CD4-positive, alpha-beta T cell treated with Interferon gamma for 1 hour (primary cell): ENCODE results near the gene HNRNPF.

Experiments used
- DNase-seq: peaks from one replicate; pipeline ENCODE4 v3.0.0-alpha.2; 2020

Gene HNRNPF

GRCh38 chr10:43375401-43376020 lies 33.5 kb downstream of the HNRNPF start:
- no peak for DNase-seq

DNA sequence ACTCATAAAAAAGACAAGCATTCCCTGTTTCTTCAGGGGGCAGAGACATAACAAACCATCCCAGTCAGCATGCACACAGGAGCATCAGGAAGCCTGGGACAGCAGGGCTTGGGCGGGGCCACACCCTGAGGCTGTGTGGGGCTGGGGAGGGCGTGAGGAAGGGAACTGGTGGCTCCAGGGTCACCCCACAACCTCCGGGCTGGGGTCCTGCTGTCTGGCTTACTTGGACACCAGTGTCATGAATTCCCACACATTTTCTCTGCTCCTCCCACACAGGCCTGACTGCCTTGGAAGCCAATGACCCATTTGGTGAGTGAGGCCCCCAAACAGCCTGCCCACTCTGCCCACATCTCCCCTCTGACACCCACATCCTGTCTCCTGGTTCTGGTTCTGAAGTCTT lies 34.8 kb downstream of the HNRNPF start:
- DNase-seq: no peak

DNA sequence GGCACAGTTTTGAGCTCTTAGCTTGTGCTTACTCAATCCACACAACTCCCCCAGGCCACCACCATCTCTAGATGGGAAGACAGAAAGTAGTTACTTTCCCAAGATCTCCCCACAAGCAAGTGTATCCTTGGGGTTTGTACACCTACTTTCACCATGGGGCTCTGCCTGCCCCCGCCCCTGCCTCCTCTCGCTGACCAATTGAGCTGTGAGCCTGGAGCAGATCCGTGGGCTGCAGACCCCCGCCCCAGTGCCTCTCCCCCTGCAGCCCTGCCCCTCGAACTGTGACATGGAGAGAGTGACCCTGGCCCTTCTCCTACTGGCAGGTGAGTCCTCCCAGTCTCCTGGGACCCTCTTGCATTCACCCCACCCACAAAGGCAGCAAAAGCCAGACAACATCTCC lies 35.5 kb downstream of the HNRNPF start:
- DNase-seq: no peak

DNA sequence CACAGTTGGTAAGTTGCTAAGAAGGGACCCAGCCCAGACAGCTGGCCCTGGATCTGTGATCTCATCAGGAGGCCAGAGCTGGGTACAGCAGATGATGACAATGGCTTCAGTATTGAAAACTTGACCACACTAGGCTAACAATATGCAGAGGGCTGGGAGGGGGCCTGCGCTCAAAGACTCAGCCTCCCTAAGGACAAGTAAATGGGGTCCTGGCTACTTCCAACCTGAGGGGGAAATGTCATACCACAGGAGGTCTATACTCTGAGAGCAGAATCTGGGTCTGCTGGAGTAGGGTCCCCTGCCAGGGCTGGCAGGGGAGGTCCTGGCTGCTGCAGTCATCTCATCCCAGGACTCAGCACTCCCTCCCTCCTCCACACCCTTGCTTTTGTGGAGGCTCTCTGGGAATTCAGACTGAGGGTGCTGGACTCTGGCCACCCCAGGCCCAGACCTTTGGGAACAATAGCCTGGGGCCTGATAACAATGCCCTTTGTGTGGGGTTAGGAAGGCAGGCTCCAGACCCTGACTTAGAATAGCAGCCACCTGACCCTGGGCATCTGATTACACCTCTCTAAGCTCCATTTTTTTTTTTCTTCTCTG lies 36.1 kb downstream of the HNRNPF start:
- DNase-seq: no peak

- DNase-seq: no peak
Observed at GRCh38 chr10:43371418-43371817, 37.6 kb downstream of the HNRNPF start, which contains the start of gene FXYD4. TSS of gene FXYD4 (plus strand) at chr10:43371636. CDS start at chr10:43373747, 2,111 bp downstream.

DNA sequence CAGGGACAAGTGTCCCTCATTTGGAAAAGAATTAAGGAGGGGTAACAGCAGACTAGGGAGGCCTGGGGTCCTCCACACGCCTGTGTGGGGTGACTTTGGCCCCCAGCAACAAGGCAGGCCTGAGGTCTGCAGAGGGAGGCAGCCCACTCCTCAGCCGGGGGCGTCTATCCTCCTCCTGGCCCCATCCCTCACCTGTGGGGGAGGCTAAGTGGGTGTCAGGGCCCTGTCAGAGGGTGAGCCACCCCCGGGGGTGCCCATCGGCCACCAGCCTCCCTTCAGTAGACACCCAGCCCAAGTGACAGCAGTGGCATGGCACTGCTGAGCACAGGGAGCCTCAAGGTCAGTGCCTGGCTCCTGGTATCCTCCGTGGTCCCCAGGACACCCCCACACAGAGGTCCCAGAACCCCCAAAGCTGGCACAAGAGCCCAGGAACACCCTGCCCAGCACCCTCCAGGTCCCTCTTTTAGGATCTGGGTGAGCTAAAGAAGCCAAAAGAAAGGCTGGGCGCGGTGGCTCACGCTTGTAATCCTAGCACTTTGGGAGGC lies 38.2 kb downstream of the HNRNPF start:
- no peak for DNase-seq

- no peak for DNase-seq
Observed at GRCh38 chr10:43369921-43370320, 39.1 kb downstream of the HNRNPF start.

DNA sequence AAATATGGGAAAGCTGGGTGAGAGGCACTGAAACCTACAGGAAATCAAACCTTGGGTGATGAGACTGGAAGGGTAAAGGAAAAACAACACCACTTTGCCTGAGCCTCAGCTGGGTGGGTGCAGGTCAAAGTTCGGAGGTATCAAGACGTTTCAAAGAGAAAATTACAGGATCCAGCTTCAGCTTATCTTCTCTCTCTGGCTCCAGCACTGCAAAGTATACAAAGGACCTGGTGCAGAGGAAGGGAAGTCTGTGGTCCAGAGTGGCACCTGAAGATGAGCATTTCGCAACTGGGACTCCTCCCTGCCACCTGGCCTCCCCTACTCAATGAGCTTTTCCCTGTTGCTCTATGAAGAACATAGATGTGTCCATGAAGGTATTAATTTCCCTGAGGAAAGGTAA lies 44.0 kb downstream of the HNRNPF start:
- DNase-seq: no peak

DNA sequence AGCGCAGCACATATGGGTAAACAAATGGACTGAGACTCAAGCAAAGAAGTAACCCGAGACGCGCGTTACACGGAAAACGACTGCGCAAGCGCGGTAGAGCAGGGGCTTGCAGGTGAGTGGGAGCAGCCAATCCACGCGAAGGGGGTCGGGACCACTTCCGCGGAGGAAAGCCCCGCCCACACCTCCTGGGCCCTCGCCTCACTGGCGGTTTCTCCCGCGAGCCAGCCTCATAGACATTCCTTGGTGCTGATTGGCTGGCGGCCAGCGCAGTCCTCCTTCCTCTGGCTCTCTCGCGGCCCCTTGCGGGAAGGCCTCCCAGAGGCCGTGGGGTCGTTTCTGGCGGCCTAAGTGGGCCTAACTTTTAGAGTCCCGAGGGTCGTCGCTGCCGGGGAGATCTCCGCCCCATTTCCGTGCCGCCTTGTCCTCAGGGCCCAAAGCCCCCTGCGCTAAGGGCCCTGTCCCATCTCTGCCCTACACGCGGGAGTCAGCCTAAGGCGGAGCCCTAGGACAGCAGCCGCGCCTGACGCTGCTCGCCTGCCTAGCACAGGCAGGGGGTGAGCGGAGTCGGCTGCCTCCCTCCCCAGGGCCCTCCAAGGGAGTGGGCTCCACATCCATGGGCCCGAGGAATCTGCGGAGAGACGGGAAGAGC lies 46.7 kb downstream of the HNRNPF start:
- peak; percentile 98 for DNase-seq

DNA sequence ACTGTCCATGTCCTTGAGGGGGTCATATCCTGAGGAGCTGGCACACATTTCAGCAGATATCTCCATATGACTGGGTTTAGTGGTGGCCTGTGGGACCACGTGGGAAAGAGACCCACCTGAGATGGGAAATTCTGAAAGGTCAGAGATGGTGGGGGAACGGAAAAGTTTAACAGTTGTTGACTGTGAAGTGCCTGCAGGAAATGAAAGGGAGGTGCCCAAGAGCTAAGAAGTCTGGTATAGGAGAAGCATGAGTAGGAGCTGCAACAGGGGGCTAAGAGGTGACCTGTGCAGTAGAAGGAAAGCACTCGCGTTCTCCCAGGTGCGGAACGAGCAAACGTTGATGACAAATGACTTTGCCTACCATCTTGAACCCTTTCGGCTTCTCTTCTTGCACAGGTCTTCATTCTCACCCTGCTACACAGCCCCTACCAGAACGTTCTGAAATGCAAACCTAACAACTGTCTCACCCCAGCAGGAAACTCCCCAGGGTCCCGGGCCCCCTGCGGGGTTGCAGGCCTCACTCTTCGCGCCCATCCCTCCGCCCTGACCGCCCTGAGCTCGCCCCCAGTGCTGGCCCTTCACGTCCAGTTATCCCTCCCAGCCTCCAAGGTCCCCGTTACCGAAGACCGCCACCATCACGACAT lies 47.3 kb downstream of the HNRNPF start:
- no peak for DNase-seq

DNA sequence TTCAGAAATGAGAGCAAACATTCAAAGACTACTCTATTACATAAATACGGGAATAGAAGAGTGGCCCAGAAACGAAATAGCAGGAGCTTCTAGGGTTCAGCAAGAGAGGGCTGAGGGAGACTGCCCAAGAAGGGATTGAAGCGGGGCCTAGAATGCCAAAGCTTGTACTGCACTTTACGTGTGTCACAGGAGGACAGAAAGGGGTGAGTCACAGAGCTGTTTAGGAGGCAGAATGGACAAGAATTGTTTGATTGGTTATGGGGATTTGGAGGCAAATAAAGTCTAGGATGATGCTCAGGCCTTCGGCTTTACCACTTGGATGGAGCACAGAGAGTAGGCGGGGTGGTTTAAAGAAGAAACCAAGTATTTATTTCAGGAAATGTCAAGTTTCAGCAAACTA lies 48.9 kb downstream of the HNRNPF start:
- no peak for DNase-seq

GRCh38 chr10:43355749-43356371 lies 53.1 kb downstream of the HNRNPF start:
- DNase-seq: no peak

GRCh38 chr10:43354879-43355380 lies 54.1 kb downstream of the HNRNPF start:
- no peak for DNase-seq

DNA sequence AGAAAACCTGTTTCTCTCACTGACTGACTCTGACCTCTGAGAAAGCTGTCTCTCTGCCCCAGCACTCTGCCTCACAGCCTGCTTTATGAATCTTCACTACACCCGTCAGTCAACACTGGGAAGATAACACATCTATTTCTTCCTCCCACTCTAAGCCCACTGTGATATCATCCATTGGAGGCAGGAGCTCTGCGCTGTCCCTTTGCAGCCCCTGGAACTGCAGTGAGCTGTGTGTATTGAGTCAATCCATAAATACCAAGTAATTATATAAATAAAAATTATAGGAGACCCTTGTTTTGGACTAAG lies 54.7 kb downstream of the HNRNPF start:
- no peak for DNase-seq

GRCh38 chr10:43353495-43354329 lies 55.3 kb downstream of the HNRNPF start:
- DNase-seq: no peak

GRCh38 chr10:43352951-43353350 lies 56.0 kb downstream of the HNRNPF start:
- DNase-seq: no peak

- no peak for DNase-seq
Observed at GRCh38 chr10:43351301-43351700, 57.7 kb downstream of the HNRNPF start.

GRCh38 chr10:43350686-43351085 lies 58.3 kb downstream of the HNRNPF start:
- no peak for DNase-seq

DNA sequence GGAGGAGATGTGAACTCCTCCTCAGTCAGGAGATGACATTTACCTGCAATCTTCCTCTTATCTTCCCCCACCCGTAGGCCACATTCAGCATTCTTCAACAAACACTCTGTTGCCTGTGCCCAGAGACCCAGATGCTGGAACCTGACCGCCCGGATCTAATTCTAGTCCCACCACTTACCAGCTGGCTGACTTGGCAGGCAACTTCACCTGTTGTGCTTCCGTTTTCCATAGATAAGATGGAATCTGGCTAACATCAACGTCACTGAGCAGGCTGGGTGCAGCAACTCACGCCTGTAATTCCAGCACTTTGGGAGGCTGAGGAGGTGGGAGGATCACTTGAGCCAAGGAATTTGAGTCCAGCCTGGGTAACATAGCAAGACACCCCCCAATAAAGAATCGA lies 58.8 kb downstream of the HNRNPF start:
- DNase-seq: no peak

DNA sequence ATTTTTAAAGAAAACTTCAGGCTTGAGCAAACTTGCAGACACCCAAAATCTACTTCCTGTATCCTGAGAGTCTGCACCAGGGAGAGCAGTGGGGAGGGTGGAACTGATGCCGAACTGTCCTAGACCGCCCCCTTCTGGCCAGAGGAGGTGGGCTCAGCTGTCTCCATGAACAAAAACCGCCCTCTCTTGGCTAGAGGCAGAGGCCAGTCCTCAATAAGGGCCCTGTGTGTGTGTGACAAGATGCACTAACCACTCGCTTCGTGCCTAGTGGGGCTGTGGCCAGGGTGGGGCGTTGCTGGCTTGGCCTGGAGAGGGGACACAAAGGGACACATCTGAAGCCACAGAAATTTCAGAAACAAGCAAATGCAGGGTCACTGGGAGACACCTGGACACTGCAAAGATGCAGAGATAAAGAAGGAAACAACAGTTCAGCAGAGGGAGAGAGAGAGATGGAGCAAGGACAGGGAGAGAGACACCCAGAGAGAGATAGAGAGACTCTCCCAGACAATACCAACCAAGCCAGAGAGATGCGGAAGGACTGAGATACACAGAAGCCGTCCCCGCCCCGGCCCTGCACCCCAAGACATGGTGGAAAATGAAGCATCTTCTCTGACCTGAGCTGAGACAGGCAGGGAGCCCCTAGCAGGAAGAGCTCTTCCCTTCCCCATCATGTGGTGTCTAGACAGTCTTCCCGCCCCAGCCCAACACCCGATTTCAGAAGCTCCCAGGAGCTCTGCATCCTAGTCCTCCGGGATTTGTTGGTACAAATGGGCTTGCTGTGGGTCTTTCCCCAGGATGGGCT lies 60.3 kb downstream of the HNRNPF start:
- DNase-seq: peak; percentile 81

GRCh38 chr10:43347997-43348396 lies 61.0 kb downstream of the HNRNPF start:
- no peak for DNase-seq
